Keratinocyte (primary cell): ENCODE measurements around the gene TTC31. TPM values are rescaled to one million over a fixed set of nuclear protein-coding genes. Genes with fewer than 3 reads are reported as not detected.

ENCODE experiments used
- DNase-seq: peaks from one replicate; pipeline ENCODE4 v3.0.0-alpha.2; 2011; ENCODE audit warnings: low read depth, missing footprints, low spot score
- FAIRE-seq: peaks from 2 replicates; lab custom pipeline; 2011; peaks lifted over from hg19 to GRCh38; lab: Jason Lieb, UNC
- H2AFZ ChIP-seq: 2 replicates; pipeline ENCODE4 v1.6.0; 2012; ENCODE audit warnings: low read length, control low read depth, inconsistent platforms; ENCODE audit not compliant: control insufficient read depth
- H3K27ac ChIP-seq: 2 replicates; pipeline ENCODE4 v1.5.1; 2011; ENCODE audit warnings: low read length; ENCODE audit not compliant: control insufficient read depth, insufficient read depth
- H3K27me3 ChIP-seq: 3 replicates; pipeline ENCODE4 v1.6.0; 2011; ENCODE audit warnings: low read length; ENCODE audit not compliant: control insufficient read depth, insufficient read depth; ENCODE audit errors: extremely low read depth
- H3K36me3 ChIP-seq, 2 experiments: 2 replicates in 1 of 2; 3 replicates in 1 of 2; pipeline ENCODE4 v1.5.1; 2011; ENCODE audit warnings: low read length in 2 of 2, mild to moderate bottlenecking in 1 of 2; ENCODE audit not compliant: control insufficient read depth in 2 of 2, insufficient read depth in 2 of 2; ENCODE audit errors: extremely low read depth in 1 of 2
- H3K4me1 ChIP-seq: 3 replicates; pipeline ENCODE4 v1.5.1; 2011; ENCODE audit warnings: low read length; ENCODE audit not compliant: control insufficient read depth, insufficient read depth; ENCODE audit errors: extremely low read depth
- H3K4me2 ChIP-seq: 3 replicates; pipeline ENCODE4 v1.6.0; 2011; ENCODE audit warnings: low read depth, low read length; ENCODE audit not compliant: control insufficient read depth, insufficient read depth; ENCODE audit errors: extremely low read depth
- H3K4me3 ChIP-seq, 3 experiments: fragments of 200-600 bp in 1 of 3; sonication (generic) in 1 of 3; 2 replicates in 2 of 3; 3 replicates in 1 of 3; pipeline ENCODE4 v1.5.1; 2011 to 2016; ENCODE audit warnings: low read length in 3 of 3, mild to moderate bottlenecking in 3 of 3, control low read depth in 2 of 3, inconsistent platforms in 1 of 3, low read depth in 1 of 3, mixed read lengths in 1 of 3, mixed run types in 1 of 3, moderate library complexity in 1 of 3; ENCODE audit not compliant: control insufficient read depth in 2 of 3, insufficient read depth in 2 of 3; ENCODE audit errors: extremely low read depth in 1 of 3
- H3K79me2 ChIP-seq: 2 replicates; pipeline ENCODE4 v1.6.0; 2012; ENCODE audit warnings: low read length; ENCODE audit not compliant: control insufficient read depth, insufficient read depth
- H3K9ac ChIP-seq: 3 replicates; pipeline ENCODE4 v1.6.0; 2011; ENCODE audit warnings: low read length; ENCODE audit not compliant: control insufficient read depth, insufficient read depth; ENCODE audit errors: extremely low read depth
- H3K9me1 ChIP-seq: 3 replicates; pipeline ENCODE4 v1.6.0; 2011; ENCODE audit warnings: low read length; ENCODE audit not compliant: control insufficient read depth, insufficient read depth; ENCODE audit errors: extremely low read depth
- H3K9me3 ChIP-seq: 2 replicates; pipeline ENCODE4 v1.5.1; 2012; ENCODE audit warnings: low read depth, low read length; ENCODE audit not compliant: control insufficient read depth
- H4K20me1 ChIP-seq: 3 replicates; pipeline ENCODE4 v1.6.0; 2011; ENCODE audit warnings: low read length; ENCODE audit not compliant: control insufficient read depth, insufficient read depth; ENCODE audit errors: extremely low read depth
- CTCF ChIP-seq, 3 experiments: IDR thresholded peaks in 1 of 3; conservative IDR thresholded peaks in 1 of 3; optimal IDR thresholded peaks in 1 of 3; 2 replicates in 2 of 3; 3 replicates in 1 of 3; pipeline versions ENCODE3 to v1.5.1; 2011; ENCODE audit warnings: low read length in 3 of 3, mild to moderate bottlenecking in 3 of 3, moderate library complexity in 2 of 3, control low read depth in 1 of 3, inconsistent platforms in 1 of 3; ENCODE audit not compliant: insufficient read depth in 2 of 3; ENCODE audit errors: extremely low read depth in 1 of 3
- EZH2 ChIP-seq: IDR thresholded peaks from one replicate; pipeline ENCODE4 v1.6.1; 2012; ENCODE audit warnings: inconsistent platforms, mild to moderate bottlenecking, low read length, moderate library complexity
- dilution Hi-C: fragments of 300-500 bp; cut with MboI; formaldehyde crosslinking; loops from one replicate; pipeline ENCODE4 v1.7.0; 2020; ENCODE audit warnings: low sequenced_read_pairs; ENCODE audit not compliant: extremely low pct_ligation_motif_present
- polyA plus RNA-seq, 5 experiments: library from polyadenylated mRNA; depleted of rRNA in 3 of 5; stranded (reverse) in 3 of 5; stranded (forward) in 1 of 5; unstranded in 1 of 5; fragments of >200 nt; gene quantifications; 1 replicate in 1 of 5; 2 replicates in 3 of 5; 3 replicates in 1 of 5; pipeline versions ENCODE4 v1.2.1 to v1.2.3, GENCODE V29; 2011 to 2012; ENCODE audit warnings: missing spikeins in 2 of 5, low read depth in 1 of 5, low replicate concordance in 1 of 5

The TTC31 gene
- polyA plus RNA-seq, 1 donor (not counting 4 experiments of a cell fraction or from before 2014, with no cell fraction given): 16.8 TPM

- no peaks in the 10 kb centered on the region for H3K36me3 ChIP-seq
- H3K79me2 ChIP-seq: no peaks in the 10 kb centered on the region
- H3K4me3 ChIP-seq: no peak overlapping the region
- H3K27ac ChIP-seq: no peak overlapping the region
- dilution Hi-C loops: no loop called here
- no peaks in the 10 kb centered on the region for H3K9me1 ChIP-seq
- peaks cover 11% of the 10 kb centered on the region for H3K4me1 ChIP-seq
- no peak overlapping the region for H3K4me2 ChIP-seq
- H3K27me3 ChIP-seq: peaks cover 60% of the 10 kb centered on the region
- FAIRE-seq (no peak), DNase-seq (no peak)
- no peak overlapping the region for H2AFZ ChIP-seq
- H3K9me3 ChIP-seq: no peaks in the 10 kb centered on the region
- TF ChIP-seq CTCF (optimal IDR thresholded peaks at IDR 0.05 in 1 of 3, IDR thresholded peaks at IDR 0.05 in 1 of 3, conservative IDR thresholded peaks at IDR 0.05 in 1 of 3; ENCODE audit: extremely low read depth in 1 of 3, insufficient read depth in 2 of 3, low read length in 3 of 3): no peak
- no peak for TF ChIP-seq EZH2
- H3K9ac ChIP-seq: no peak overlapping the region
- H4K20me1 ChIP-seq: no peaks in the 10 kb centered on the region
Observed at GRCh38 chr2:74512744-74513604, 30.1 kb downstream of the TTC31 start.

GRCh38 chr2:74513605-74514367 lies 30.9 kb downstream of the TTC31 start:
- no peak overlapping the region for H3K9ac ChIP-seq

More at GRCh38 chr2:74513605-74514367, 30.9 kb downstream of the TTC31 start:
- no peaks in the 10 kb centered on the region for H3K9me3 ChIP-seq
- H3K4me3 ChIP-seq: no peak overlapping the region
- no peak for DNase-seq
- H4K20me1 ChIP-seq: no peaks in the 10 kb centered on the region
- peaks cover 60% of the 10 kb centered on the region for H3K27me3 ChIP-seq
- H3K79me2 ChIP-seq: no peaks in the 10 kb centered on the region
- dilution Hi-C loops: no loop called here
- H3K4me1 ChIP-seq: peaks cover 6% of the 10 kb centered on the region
- H2AFZ ChIP-seq: no peak overlapping the region
- no peaks in the 10 kb centered on the region for H3K9me1 ChIP-seq
- H3K4me2 ChIP-seq: no peak overlapping the region
- FAIRE-seq: no peak
- TF ChIP-seq EZH2: peak; percentile 91
- no peak for TF ChIP-seq CTCF (optimal IDR thresholded peaks at IDR 0.05 in 1 of 3, IDR thresholded peaks at IDR 0.05 in 1 of 3, conservative IDR thresholded peaks at IDR 0.05 in 1 of 3; ENCODE audit: extremely low read depth in 1 of 3, insufficient read depth in 2 of 3, low read length in 3 of 3)
- H3K27ac ChIP-seq: no peak overlapping the region
- H3K36me3 ChIP-seq: no peaks in the 10 kb centered on the region
